ENCODE results near the gene ARL3.
"Not testable (repeated sequence)": the region's sequence is repeated elsewhere in the genome, so short reads cannot be mapped to it uniquely, and the experiment has no call there.

The ARL3 gene

DNA sequence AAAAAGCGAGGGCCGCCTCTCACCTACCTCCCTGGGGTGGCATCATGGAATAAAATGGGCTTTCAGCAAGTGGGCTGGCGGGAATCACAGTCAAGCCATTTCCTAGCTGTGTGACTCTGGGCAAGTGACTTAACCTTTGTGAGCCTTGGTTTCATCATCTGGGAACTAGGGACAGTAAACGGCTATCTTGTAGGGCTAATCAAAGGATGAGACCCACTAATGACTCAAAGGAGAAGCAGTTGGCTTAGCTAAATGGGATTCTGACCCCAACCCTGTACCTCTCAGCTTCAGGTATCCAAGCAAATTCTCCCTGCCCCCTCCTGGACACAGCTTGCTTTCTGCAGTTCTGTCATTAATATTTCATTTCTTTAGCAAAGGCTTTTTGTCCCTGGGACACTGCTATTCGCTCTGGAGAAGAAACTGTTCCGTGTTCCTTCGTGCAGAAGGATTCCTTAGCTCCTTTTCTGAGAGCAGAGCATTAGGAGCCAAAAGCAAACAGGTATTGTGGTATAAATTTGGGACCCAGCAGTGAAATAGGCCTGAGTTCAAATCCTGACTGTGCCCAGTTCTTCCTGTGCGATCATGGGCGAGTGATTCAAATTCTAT, 44.0 kb downstream of the ARL3 start:
- DNase-seq, result no peak

DNA sequence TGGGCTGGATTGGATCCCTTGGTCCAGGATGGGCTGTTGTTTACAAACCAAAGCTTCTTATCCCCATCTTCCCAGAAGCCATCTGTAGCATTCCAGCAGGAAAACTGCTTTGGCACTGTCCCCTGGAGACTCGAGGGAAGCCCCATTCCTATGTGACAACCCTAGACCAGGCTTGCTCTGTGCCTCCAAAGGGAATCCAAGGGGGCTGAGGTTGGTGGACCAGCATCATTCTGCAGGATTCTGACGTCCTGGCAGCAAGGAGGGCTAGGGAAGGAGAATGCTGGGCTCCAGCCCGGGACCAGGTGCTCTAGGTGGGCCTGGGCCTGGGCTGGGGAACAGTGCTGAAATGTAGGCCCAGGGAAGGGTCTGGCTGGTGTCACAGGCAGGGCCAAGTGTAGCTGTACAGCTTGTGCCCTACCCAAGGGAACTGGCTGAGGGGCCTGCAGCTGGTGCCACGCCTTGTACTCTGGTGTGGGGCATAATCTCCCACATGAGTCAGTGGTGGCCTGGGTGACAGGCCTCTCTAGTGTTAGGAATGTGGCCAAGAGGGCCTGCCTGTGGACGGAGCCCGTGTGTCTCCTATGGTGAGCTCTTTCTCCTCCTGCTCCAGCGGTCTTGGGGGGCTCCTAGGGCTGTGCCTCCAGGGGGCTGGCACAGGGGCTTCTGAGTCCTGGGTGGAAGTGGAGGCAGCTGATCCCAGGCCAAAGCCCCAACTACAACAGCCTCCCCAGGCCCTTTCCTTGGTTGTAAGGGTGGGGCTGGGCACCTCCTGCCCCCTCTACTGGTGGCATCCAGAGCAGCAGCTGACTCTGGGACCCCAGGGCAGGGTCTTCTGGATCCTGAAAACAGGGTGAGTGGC, 44.8 kb downstream of the ARL3 start:
- DNase-seq, result no peak

DNA sequence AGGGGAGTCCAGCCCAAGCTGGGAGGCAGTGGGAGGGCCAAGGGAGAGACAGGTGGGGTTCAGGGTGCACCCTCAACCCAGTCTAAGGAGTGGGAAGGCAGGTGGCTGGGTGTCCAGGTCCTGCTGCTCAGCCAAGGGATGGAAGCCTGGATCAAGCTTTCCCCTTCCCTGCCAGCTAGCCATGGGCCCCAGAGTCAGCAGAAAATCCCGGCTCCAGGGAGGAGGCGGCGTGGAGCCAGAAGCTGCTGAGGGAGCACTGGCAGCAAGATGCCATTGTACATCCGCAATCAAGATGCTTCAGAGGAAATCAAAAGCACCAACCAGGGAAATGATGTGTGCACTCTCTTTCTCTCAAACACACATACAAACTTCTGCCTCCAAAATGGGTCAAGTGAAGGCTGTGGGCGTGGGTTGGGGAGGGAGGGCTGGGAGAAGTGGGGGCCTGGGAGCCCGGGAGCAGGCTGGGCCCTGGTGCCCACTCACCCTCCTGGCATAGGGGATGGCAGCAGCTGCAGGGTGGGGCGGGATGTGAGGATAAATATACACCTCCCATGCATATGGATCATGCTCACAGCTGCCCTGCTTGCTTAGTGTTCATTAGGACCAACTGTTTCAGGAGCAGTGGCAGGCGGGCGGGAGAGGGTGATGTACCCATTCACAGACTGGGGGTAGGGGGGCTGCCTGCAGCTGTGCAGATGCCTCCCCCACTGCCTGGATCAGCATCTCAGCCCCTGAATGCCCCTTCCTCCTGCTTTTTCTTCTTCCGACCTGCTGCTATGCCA, 45.7 kb downstream of the ARL3 start:
- DNase-seq, result no peak

DNA sequence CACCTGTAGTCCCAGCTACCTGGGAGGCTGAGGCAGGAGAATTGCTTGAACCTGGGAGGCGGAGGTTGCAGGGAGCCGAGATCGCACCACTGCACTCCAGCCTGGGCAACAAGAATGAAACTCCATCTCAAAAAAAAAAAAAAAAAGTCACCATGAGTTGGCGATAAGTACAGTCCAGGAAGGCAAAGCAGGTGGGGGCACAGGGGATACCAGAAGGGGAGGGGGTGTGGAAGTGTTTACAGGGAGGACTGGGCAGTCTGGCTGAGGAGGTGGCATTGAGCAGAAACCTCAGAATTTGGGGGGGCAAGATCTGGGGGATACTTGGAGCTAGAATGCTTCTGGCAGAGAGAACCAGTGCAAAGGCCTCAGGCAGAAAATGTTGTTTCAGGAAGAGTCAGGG, 46.8 kb downstream of the ARL3 start:
- DNase-seq, result not testable (repeated sequence)

DNA sequence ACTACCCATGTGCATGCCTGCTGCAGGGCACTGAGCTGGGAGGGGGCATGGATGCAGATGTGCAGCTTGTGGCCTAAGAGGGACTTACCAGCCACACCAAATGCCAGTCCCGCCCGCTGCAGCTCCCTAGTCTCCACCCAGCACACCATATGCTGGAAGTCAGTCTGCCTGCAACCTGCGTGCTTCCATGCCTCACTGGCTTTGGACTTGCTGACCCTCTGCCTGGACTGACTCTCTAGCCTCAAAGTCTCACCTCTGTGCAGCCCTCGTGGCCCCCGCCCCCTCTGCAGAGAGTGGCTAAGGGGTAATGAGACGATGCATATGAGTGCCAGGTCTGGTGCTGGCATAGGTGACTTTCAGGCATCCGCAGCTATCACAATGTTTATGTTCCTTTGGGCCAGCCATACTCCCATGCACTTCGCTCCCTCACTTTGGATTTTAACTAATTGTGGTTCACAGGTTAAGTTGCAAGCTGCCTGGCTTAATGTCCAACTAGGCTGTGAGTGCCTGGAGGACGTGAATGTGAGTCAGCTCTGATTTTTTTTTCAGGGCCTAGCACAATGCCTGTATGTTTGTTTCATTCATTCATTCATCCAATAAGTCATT, 48.2 kb downstream of the ARL3 start:
- DNase-seq, result no peak

DNA sequence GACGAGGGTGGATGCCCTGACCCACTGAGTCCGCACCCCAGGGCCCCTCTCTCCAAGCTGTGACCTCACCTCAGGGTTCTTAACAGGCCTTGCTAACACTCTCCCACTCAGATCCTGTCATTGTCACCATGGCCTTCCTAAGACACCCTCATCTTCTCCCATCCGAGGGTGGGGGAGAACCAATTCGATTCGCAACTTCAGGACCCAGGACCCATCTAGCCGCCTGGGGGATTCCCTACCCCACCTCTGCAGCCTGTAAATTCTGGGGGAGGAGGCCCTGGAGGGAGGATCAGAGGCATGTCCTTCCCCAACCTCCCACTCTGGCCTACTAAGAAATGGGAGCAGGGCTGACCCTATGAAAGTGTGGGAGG, 52.6 kb downstream of the ARL3 start:
- DNase-seq, result no peak

DNA sequence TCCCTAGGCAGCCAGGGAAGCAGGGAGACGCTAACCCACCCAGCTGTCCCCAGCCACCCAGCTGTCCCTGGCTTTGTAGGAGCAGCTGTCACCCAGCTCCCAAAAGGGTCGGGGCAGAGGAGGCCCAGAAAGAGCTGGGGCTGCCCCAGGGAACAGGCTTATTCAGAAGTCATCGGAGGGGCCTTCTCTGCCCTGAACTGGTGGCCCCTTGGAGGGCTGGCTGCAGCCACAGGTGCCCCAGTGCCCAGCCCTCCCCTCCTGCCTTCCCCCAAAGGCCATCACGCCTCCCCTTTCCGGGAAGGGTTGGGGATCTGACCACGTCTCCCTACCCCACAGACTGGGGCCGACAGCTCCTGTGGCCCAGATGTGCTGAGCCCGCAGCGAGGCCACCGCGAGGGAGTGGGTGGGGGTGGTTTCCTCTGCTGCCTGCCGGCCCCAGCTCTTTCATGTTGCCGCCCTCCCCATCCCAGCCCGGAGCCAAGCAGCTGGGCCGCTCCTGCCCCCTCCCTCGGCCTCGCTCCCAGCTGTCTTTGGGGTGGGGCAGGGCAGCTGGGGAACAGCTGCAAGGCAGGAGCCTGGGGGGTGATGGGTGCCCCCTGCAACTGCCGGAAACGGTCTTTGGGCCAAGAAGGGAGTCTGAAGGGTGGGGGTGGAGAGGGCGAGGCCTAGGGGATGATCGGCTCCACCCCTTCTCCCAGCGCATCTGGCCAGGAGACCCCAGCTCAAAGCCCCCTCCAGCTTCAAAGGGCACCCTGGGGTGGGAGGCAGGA, 53.1 kb downstream of the ARL3 start:
- no peak for DNase-seq

DNA sequence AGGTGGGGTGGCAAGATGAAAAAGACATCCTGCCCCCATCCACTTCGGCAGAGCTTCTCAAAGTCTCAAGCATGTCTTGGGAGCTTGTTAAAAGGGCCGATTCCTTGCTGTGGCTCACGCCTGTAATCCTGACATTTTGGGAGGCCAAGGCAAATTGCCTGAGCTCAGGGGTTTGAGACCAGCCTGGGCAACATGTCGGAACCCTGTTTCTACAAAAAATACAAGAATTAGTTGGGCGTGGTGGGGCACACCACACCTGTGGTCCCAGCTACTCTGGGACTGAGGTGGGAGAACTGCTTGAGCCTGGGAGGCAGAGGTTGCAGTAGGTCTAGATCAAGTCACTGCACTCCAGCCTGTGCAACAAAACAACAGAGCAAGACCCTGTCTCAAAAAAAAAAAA, 55.4 kb downstream of the ARL3 start:
- DNase-seq, result no peak

DNA sequence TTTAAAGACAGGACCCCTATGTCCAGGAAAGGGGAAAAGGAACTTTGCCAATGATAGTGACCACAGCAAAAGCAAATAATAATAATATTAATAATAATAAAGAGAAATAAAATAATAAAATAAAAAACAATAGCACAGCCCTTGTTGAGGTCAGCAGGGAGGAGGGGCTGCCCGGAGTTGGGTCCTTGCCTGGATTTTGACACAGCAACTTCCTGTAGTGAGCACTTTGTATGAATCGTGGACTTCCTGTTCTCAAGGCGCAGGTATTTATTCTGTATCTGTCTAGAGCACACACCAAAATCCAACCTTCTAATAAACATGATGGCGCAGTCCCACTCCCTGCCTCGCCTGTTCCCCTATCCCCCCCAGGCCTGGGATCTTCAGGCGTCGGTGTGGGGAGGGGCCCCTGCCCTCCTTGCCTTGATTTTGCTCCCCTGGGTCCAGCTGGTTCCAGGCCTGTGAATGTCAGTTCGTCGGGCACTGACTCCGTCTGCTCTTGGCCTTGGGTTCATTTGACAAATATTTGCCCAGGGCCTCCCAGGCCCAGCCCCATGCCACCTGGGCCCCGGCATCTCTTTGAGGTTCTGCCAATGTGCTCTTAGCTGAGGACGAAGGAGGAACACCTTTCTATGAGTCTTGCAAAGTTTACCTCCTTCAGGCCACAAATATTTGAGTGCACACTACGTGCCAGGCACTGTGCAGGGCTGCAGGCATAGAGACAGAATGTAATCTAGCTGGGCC, 56.0 kb downstream of the ARL3 start:
- DNase-seq, result peak; percentile 46

DNA sequence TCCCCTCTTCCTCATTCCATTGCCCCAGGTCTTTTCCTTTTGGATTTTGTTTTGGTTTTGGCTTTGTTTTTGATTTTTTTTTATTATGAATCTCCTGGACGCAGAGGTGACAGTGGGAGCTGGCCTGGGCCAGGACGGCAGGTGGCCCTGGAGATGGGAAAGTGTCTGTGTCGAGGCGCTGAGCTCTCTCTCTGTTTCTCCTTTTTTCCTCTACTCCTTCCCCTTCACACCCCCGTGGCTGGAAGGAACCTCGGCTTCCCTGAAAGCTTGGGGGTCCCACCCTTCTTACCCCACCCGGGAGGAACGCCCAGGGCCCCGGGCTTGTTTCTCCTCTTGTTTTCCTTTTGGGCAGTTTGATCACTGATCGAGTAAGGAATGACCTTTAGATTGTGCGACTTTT, 56.7 kb downstream of the ARL3 start:
- DNase-seq, result no peak

DNA sequence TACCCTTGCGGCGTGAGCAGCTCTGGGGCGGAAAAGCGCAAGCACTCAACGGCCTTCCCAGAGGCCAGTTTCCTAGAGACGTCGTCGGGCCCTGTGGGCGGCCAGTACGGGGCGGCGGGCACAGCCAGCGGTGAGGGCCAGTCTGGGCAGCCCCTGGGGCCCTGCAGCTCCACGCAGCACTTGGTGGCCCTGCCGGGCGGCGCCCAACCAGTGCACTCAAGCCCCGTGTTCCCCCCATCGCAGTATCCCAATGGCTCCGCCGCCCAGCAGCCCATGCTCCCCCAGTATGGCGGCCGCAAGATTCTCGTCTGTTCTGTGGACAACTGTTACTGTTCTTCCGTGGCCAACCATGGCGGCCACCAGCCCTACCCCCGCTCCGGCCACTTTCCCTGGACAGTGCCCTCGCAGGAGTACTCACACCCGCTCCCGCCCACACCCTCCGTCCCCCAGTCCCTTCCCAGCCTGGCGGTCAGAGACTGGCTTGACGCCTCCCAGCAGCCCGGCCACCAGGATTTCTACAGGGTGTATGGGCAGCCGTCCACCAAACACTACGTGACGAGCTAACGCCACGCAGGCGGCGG, 57.3 kb downstream of the ARL3 start:
- no peak for DNase-seq

DNA sequence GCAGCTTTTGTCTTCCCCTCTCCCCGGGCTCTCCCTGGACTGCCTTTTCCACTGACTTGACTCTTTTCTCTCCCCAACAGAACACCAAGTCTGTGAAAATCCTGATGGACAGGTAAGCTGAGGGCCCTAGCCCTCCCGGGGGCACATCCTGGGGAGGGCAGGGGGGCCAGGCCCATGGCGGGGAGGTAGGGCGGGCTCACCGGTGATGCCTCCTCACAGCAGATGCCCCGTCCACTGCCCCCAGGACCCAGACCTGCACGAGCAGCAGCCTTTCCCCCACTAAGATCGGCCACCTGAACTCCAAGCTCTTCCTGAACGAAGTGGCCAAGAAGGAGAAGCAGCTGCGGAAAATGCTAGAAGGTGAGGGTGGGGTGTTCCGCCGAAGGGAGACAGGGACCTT, 58.2 kb downstream of the ARL3 start:
- no peak for DNase-seq

DNA sequence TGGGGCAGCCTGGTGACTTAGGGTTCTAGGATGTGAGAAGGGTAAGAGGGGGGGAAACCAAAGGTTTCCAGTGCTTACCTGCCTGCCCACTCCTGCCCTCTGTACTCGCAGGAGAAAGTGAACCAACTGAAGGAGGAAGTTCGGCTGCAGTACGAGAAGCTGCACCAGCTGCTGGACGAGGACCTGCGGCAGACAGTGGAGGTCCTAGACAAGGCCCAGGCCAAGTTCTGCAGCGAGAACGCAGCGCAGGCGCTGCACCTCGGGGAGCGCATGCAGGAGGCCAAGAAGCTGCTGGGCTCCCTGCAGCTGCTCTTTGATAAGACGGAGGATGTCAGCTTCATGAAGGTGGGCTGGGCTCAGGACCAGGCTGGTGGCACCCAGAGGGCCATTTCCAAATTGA, 59.2 kb downstream of the ARL3 start:
- no peak for DNase-seq

DNA sequence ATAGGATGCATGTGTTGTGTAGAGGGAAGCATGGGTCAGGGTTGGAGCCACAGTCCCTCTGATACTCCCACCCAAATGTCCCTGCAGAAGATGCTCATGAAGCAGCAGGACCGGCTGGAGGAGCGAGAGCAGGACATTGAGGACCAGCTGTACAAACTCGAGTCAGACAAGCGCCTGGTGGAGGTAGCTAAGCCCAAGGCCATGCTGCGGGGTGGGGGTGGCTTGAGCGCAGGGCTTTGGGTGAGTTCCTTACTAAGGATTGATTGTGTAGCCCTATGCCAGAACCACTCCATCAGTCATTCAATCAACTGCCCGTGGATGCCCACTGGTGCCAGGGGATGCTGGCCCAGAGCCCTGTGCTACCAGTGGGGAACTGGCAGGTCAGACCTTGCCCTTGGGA, 59.6 kb downstream of the ARL3 start:
- DNase-seq, result no peak

DNA sequence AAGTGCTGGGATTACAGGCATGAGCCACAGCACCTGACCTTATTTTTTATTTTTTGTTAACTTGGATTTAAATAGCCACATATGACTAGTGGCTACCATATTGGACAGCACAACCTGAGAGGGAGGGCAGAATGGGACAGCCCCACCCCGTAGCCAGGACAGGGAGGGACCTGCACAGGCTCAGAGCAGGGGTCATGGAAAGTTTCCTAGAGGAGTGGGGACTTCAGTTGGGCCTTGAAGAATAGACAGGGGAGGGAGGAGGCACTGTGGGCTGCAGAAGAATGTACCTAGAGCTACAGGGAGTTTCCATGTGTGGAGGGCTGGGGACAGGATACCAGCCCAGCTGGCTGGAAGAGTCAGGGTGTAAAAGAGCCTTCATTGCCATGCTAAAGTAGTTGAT, 61.1 kb downstream of the ARL3 start:
- DNase-seq, result no peak

DNA sequence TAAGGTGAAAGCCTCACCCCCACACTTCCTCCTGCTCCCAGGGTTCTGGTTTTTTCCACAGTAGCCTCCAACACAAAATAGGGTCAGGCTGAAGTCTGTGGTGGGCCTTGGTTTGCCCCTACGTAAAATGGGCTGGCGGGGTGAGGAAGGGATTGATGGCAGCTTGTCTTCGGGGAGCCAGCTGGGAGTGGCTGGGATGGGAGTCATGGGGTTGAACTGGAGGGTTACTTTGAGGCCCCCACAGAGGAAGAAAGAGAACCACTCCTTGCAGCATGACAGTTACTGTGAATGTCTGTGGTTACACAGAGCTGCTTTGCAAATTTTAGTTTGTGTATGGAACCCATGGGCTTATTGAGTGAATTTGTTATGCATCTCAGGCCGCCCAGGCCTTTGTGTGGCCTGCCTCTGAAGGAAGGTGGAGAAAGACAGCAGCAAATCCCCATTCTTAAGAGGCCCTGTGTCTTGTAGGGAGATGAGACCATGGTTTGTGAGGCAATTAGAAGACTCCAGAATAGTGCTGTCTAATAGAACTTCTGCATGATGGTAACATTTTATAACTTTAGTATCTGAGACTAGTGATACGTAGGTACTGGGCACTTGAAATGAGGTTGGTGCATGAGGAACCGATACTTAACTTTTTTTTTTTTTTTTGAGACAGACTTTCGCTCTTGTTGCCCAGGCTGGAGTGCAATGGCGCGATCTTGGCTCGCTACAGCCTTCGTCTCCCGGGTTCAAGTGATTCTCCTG, 61.9 kb downstream of the ARL3 start:
- DNase-seq, result no peak

DNA sequence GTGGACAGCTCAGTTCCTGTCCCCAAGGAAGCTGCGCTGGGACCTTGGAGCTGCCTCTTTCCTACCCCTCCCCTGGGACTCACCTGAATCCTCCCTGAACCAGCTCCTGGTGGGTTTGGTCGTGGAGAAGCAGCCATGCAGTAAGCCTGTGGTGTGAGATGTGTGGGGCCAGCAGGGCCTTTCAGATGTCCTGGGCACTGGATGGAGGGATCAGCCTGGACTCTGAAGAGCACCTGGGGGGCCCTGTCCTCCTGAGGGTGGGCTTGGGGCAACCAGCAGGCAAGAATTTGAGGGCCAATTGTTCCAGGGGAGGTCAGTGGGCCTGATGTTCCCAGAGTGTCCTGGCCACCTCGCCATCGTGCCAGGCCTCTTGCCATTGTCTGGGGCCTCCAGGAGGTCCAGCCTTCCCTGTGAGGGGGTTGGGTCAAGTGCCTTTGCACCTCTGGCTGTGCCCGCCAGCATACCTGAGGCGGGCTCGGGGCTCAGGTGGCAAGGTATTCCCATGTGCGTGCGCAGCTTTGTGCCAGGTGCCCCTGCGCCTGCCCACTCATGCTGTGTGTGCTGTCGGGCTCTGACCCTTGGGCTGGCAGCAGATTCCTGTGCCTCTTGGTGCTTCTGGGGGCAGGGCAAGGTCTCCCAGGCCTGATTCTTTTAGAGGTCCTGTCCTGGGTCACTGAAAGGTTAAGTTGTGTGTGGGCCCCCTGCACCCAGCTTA, 62.6 kb downstream of the ARL3 start:
- no peak for DNase-seq

DNA sequence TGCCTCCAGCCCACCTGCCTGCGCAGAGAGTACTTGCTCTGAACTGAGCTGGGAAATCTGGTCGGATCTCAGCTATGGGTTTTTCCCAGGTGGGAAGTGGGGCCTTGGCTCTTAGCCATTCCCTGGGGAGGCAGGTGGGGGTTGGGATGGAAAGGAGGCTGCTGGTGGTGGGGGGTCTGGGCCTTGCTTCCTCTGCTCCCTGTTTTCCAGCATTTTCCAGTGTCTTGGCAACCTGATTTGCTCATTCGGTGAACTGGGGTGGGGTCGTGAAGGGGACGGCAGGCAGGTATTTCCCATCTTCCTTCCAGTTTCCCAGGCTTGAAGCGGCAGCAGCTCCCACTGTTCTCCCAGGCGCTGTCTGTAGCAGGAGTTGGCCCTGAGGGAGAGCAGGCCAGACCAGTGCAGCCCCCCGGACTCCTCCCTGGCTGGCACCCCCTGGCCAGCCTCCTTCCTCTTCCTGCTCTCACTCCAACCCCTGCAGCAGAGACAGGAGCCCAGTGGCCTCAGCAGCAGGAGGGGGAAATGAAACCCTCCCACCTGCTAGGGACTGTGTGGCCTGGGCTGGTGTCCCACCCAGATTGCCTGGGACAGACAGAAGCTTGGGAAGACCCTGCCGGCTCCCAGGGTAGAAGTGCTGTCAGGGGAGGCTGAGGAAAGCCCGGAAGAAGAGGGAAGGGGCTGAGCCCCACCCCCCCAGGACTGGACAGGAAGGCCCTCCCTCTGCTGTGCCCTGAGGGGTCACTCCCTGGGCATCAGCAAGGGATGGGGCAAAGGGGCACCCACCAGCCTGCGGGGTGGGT, 63.3 kb downstream of the ARL3 start:
- DNase-seq, result no peak
